ENCODE results near the gene MT3.

Gene MT3

DNA sequence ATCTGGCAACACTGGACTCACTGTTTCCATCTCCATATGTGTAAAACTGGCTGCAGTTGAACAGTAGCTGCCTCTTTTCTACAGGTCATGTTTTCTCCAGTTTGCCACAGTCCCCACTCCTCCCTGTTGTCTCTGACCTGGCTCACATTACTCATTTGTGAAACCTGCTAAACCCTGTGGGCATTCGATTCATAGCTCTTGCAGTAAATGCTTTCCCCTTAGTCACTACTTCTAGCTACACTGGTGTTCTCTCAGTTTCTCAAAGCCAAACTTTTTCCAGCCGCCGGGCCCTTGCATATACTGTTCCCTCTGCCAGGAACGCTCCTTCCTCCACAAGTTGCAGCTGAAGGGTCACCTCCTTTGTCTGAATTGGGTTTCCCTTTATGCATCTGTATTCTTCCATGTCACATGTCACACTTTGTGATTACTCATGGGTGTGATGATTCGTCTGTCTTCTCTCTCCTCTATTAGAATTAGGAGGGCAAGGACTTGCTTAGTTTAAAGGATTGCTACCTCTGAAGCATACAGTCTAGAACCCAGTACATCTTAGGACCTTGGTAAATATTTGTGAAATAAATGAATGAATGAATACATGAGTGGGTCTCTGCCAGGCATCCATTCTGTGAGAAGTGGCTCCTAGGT, 39.5 kb upstream of the MT3 start:
- 0 out of 2 replicates have a peak, but pooled peaks cover 5% of the 10 kb centered on the region for H3K4me1 ChIP-seq (ENCODE audit: control insufficient read depth, insufficient read depth, low read length)
- no peaks in the 10 kb centered on the region for H3K36me3 ChIP-seq (ENCODE audit: control insufficient read depth in 2 of 2, insufficient read depth in 1 of 2, low read length in 2 of 2)
- CTCF ChIA-PET: interaction anchor here (0.8 kb wide), 1 partner anchor 51 kb away, joined by 3 read pairs; no protein-coding TSS in a partner anchor
- H3K9me3 ChIP-seq (ENCODE audit: control insufficient read depth, insufficient read depth, low read depth, low read length): no peaks in the 10 kb centered on the region
- TF ChIP-seq, protein P1, sequence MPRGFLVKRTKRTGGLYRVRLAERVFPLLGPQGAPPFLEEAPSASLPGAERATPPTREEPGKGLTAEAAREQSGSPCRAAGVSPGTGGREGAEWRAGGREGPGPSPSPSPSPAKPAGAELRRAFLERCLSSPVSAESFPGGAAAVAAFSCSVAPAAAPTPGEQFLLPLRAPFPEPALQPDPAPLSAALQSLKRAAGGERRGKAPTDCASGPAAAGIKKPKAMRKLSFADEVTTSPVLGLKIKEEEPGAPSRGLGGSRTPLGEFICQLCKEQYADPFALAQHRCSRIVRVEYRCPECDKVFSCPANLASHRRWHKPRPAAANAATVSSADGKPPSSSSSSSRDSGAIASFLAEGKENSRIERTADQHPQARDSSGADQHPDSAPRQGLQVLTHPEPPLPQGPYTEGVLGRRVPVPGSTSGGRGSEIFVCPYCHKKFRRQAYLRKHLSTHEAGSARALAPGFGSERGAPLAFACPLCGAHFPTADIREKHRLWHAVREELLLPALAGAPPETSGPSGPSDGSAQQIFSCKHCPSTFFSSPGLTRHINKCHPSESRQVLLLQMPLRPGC (tag by site-specific recombination; IDR thresholded peaks at IDR 0.05): no peak
- TF ChIP-seq ZNF174 (tag by site-specific recombination; IDR thresholded peaks at IDR 0.05) (no peak), ZNF623 (tag by site-specific recombination; IDR thresholded peaks at IDR 0.05) (peak; percentile 31; the same call in 1 of the 2 replicates), ZNF837 (tag by site-specific recombination; IDR thresholded peaks at IDR 0.05) (no peak)
- H3K27ac ChIP-seq (ENCODE audit: extremely low read depth, low read depth, low read length): no peak overlapping the region
- H3K4me3 ChIP-seq (ENCODE audit: low read depth, low read length): no peak overlapping the region
- POLR2A ChIA-PET: no interaction called here

DNA sequence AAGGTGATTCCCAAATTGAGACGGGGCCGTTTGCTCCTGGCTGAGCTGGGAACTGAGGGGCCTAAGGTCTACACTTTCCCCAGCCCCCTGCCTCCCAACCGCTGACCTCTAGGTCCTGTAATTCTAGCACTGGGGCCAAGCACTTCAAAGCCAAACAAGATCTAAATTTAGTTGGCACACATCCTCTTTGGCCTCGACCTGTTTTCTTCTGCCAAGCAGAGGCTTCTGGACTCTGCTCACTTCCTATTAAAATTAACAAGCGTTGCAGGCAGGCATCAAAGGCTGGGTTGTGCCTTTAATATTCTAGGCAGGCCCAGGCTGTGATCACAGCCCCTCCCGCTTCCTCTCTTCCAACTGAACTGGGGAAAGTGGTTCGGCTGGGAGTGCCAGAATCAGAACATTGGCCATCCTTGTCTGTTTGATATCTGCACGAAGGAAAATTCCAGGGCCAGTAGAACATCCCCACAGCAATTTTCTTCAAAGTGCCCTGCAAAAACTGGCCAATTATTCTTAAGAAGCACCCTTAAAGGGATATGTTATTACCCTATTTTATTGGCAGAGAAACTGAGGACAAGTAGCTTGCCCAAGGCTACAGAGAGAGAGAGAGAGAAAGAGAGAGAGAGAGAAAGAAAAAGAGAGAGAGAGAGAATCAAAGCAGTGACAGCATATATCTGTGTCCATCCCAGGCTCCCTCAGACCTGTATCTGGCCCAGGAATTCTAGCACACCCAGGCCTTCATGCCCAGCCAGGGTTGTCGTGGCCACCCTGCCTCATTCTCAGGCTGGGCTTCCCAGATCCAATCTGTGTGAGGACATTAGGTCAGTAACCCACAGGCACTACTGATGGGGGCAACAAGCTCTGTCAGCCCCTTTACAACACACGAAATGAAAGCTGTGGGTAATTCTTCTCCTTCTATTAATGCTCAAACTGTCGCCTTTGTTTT, 37.3 kb upstream of the MT3 start:
- Histone ChIP-seq H3K36me3 (ENCODE audit: control insufficient read depth in 2 of 2, insufficient read depth in 1 of 2, low read length in 2 of 2) (no peaks in the 10 kb centered on the region), H3K4me1 (ENCODE audit: control insufficient read depth, insufficient read depth, low read length) (0 out of 2 replicates have a peak, but pooled peaks cover 5% of the 10 kb centered on the region), H3K27ac (ENCODE audit: extremely low read depth, low read depth, low read length) (no peak overlapping the region), H3K4me3 (ENCODE audit: low read depth, low read length) (no peak overlapping the region), H3K9me3 (ENCODE audit: control insufficient read depth, insufficient read depth, low read depth, low read length) (no peaks in the 10 kb centered on the region)
- TF ChIP-seq, protein P2, sequence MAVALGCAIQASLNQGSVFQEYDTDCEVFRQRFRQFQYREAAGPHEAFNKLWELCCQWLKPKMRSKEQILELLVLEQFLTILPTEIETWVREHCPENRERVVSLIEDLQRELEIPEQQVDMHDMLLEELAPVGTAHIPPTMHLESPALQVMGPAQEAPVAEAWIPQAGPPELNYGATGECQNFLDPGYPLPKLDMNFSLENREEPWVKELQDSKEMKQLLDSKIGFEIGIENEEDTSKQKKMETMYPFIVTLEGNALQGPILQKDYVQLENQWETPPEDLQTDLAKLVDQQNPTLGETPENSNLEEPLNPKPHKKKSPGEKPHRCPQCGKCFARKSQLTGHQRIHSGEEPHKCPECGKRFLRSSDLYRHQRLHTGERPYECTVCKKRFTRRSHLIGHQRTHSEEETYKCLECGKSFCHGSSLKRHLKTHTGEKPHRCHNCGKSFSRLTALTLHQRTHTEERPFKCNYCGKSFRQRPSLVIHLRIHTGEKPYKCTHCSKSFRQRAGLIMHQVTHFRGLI (tag by site-specific recombination; IDR thresholded peaks at IDR 0.05): peak; percentile 74
- TF ChIP-seq, protein P3, sequence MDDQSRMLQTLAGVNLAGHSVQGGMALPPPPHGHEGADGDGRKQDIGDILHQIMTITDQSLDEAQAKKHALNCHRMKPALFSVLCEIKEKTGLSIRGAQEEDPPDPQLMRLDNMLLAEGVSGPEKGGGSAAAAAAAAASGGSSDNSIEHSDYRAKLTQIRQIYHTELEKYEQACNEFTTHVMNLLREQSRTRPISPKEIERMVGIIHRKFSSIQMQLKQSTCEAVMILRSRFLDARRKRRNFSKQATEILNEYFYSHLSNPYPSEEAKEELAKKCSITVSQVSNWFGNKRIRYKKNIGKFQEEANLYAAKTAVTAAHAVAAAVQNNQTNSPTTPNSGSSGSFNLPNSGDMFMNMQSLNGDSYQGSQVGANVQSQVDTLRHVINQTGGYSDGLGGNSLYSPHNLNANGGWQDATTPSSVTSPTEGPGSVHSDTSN (CRISPR knock-in tag; IDR thresholded peaks at IDR 0.05): no peak
- POLR2A ChIA-PET: no interaction called here
- CTCF ChIA-PET: interaction anchor here (1.1 to 1.3 kb wide), 2 partner anchors 18 to 149 kb away, joined by 3 read pairs; no protein-coding TSS in a partner anchor

DNA sequence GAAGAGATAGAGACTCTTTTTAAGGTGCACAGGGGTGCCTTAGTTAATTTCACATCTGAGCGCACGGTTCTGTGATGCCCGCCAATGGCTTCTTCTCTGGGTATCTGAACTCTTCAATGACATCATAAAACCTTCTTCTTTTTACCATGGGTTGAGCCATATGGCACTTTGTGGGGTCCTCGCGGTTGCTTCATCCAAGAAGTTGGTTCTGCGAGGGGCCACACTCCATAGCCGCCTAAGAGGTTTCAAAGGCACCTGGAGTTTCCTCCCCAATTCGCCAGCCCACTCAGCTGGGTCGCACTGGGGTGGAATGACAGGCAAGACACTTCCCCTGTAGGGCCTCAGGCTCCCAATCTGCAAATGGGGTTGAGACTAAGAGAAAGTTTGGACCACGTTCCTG, 34.9 kb upstream of the MT3 start:
- H3K36me3 ChIP-seq (ENCODE audit: control insufficient read depth in 2 of 2, insufficient read depth in 1 of 2, low read length in 2 of 2): no peaks in the 10 kb centered on the region
- POLR2A ChIA-PET: no interaction called here
- no peak overlapping the region for H3K27ac ChIP-seq (ENCODE audit: extremely low read depth, low read depth, low read length)
- no peaks in the 10 kb centered on the region for H3K9me3 ChIP-seq (ENCODE audit: control insufficient read depth, insufficient read depth, low read depth, low read length)
- H3K4me3 ChIP-seq (ENCODE audit: low read depth, low read length): no peak overlapping the region
- CTCF ChIA-PET: no interaction called here
- no peak for TF ChIP-seq ZNF10 (tag by site-specific recombination; IDR thresholded peaks at IDR 0.05)
- H3K4me1 ChIP-seq (ENCODE audit: control insufficient read depth, insufficient read depth, low read length): no peaks in the 10 kb centered on the region

DNA sequence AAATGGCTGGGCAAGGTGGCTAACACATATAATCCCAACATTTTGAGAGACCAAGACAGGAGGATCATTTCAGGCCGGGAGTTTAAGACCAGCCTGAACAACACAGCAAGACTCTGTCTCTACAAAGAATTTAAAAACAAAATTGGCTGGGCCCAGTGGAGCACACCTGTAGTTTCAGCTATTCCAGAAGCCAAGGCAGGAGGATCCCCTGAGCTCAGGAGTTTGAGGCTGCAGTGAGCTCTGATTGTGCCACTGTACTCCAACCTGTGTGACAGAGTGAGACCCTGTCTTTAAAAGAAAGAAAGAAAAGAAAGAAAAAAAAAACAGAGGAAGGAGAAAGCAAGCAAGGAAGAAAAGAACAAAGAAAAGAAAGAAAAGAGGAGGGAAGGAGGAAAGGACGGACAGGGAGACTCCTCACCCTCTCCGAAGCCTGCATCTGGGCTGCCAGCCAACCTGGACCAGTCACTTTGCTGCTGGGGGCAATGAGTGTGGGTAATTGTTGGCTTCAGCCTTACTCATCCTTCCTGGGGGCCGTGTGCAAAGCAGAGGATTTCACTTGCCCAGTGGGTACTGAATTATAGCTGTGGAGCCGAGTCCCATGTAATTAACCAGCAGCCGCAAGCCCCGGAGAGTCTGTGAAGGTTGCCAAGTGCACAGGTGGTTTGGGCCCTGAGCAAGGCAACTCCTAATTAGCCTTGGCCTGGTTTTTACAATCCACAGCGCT, 31.1 kb upstream of the MT3 start:
- Histone ChIP-seq H3K4me1 (ENCODE audit: control insufficient read depth, insufficient read depth, low read length) (no peaks in the 10 kb centered on the region), H3K9me3 (ENCODE audit: control insufficient read depth, insufficient read depth, low read depth, low read length) (no peaks in the 10 kb centered on the region), H3K27ac (ENCODE audit: extremely low read depth, low read depth, low read length) (no peak overlapping the region), H3K4me3 (ENCODE audit: low read depth, low read length) (no peak overlapping the region), H3K36me3 (ENCODE audit: control insufficient read depth in 2 of 2, insufficient read depth in 1 of 2, low read length in 2 of 2) (no peaks in the 10 kb centered on the region)
- ChIA-PET CTCF (no interaction called here), POLR2A (interaction anchor here (0.7 kb wide), 1 partner anchor 67 kb away, joined by 4 read pairs; no protein-coding TSS in a partner anchor)
- TF ChIP-seq ZNF621 (tag by site-specific recombination; IDR thresholded peaks at IDR 0.05) (no peak), ZNF416 (tag by site-specific recombination; IDR thresholded peaks at IDR 0.05) (no peak), ZNF175 (tag by site-specific recombination; IDR thresholded peaks at IDR 0.05) (no peak), ZNF394 (tag by site-specific recombination; IDR thresholded peaks at IDR 0.05; ENCODE audit: borderline replicate concordance) (no peak), ZNF501 (tag by site-specific recombination; IDR thresholded peaks at IDR 0.05) (no peak), ZBTB21 (tag by site-specific recombination; IDR thresholded peaks at IDR 0.05) (no peak), ZBTB17 (tag by site-specific recombination; IDR thresholded peaks at IDR 0.05) (peak; percentile 75), ZNF146 (tag by site-specific recombination; IDR thresholded peaks at IDR 0.05) (no peak), ZSCAN16 (tag by site-specific recombination; IDR thresholded peaks at IDR 0.05) (no peak)
- TF ChIP-seq, protein P4, sequence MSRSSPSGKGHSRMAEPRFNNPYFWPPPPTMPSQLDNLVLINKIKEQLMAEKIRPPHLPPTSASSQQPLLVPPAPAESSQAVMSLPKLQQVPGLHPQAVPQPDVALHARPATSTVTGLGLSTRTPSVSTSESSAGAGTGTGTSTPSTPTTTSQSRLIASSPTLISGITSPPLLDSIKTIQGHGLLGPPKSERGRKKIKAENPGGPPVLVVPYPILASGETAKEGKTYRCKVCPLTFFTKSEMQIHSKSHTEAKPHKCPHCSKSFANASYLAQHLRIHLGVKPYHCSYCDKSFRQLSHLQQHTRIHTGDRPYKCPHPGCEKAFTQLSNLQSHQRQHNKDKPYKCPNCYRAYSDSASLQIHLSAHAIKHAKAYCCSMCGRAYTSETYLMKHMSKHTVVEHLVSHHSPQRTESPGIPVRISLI (tag by site-specific recombination; IDR thresholded peaks at IDR 0.05): no peak
- TF ChIP-seq, protein P5, sequence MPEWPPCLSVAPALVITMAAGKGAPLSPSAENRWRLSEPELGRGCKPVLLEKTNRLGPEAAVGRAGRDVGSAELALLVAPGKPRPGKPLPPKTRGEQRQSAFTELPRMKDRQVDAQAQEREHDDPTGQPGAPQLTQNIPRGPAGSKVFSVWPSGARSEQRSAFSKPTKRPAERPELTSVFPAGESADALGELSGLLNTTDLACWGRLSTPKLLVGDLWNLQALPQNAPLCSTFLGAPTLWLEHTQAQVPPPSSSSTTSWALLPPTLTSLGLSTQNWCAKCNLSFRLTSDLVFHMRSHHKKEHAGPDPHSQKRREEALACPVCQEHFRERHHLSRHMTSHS (tag by site-specific recombination; IDR thresholded peaks at IDR 0.05): no peak

Data from HEK293 (cell line).